GM23248 (cell line): Measurements from ENCODE around the gene GAP43.
"Not testable (repeated sequence)": the region's sequence is repeated elsewhere in the genome, so short reads cannot be mapped to it uniquely, and the experiment has no call there.

Experiments
- EZH2 ChIP-seq: fragments of 200-600 bp; sonication (generic); IDR thresholded peaks from 2 replicates; pipeline ENCODE4 v1.6.1; 2018; ENCODE audit warnings: antibody characterized with exemption, mild to moderate bottlenecking; ENCODE audit not compliant: insufficient read depth, poor library complexity, severe bottlenecking
- EZH2phosphoT487 ChIP-seq: fragments of 200-600 bp; sonication (generic); IDR thresholded peaks from 2 replicates; pipeline ENCODE4 v1.6.1; 2018; ENCODE audit warnings: antibody characterized with exemption, moderate library complexity, mild to moderate bottlenecking, low read depth; ENCODE audit not compliant: insufficient read depth

DNA sequence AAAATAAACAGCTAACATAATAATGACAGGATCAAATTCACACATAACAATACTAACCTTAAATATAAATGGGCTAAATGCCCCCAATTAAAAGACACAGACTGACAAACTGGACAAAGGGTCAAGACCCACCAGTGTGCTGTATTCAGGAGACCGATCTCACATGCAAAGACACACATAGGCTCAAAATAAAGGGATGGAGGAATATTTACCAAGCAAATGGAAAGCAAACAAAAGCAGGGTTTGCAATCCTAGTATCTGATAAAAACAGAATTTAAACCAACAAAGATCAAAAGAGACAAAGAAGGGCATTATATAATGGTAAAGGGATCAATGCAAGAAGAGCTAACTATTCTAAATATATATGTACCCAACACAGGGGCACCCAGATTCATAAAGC is 129.7 kb downstream of the GAP43 start:
- TF ChIP-seq EZH2phosphoT487, EZH2: not testable (repeated sequence)
